H9 (cell line): Measurements from ENCODE around the gene CFAP90. TPM values are rescaled to one million over a fixed set of nuclear protein-coding genes. Genes with fewer than 3 reads are reported as not detected.

Experiments used
- DNase-seq: peaks from one replicate; pipeline ENCODE4 v3.0.0-alpha.2; 2017
- H2AFZ ChIP-seq: one replicate; pipeline ENCODE4 v1.6.1; 2013; ENCODE audit warnings: mild to moderate bottlenecking, low read length, control low read depth, moderate library complexity
- H2AK5ac ChIP-seq: 2 replicates; pipeline ENCODE4 v1.6.1; 2013; ENCODE audit warnings: low read length, control low read depth, mixed read lengths; ENCODE audit not compliant: insufficient read length
- H2BK120ac ChIP-seq: one replicate; pipeline ENCODE4 v1.6.1; 2013; ENCODE audit warnings: low read depth, mild to moderate bottlenecking, low read length, control low read depth, inconsistent platforms; ENCODE audit not compliant: poor library complexity, severe bottlenecking
- H2BK12ac ChIP-seq: 2 replicates; pipeline ENCODE4 v1.6.1; 2013; ENCODE audit warnings: low read length, control low read depth, mixed read lengths, low read depth; ENCODE audit not compliant: insufficient read length
- H2BK15ac ChIP-seq: 2 replicates; pipeline ENCODE4 v1.6.1; 2013; ENCODE audit warnings: low read depth, low read length, control low read depth
- H2BK20ac ChIP-seq: one replicate; pipeline ENCODE4 v1.6.1; 2013; ENCODE audit warnings: low read depth, mild to moderate bottlenecking, low read length, control low read depth, inconsistent platforms; ENCODE audit not compliant: poor library complexity, severe bottlenecking
- H2BK5ac ChIP-seq: 2 replicates; pipeline ENCODE4 v1.6.1; 2013; ENCODE audit warnings: low read length, control low read depth, mixed read lengths; ENCODE audit not compliant: insufficient read length
- H3K14ac ChIP-seq: 2 replicates; pipeline ENCODE4 v1.6.1; 2013; ENCODE audit warnings: low read length, control low read depth; ENCODE audit not compliant: insufficient read depth
- H3K18ac ChIP-seq: 2 replicates; pipeline ENCODE4 v1.6.1; 2013; ENCODE audit warnings: low read depth, mild to moderate bottlenecking, mixed read lengths, low read length, control low read depth; ENCODE audit not compliant: insufficient read length
- H3K23ac ChIP-seq: 2 replicates; pipeline ENCODE4 v1.6.1; 2013; ENCODE audit warnings: low read length, control low read depth, mixed read lengths, low read depth; ENCODE audit not compliant: insufficient read length
- H3K23me2 ChIP-seq: 2 replicates; pipeline ENCODE4 v1.6.1; 2013; ENCODE audit warnings: low read depth, mild to moderate bottlenecking, mixed read lengths, low read length, control low read depth; ENCODE audit not compliant: insufficient read length, poor library complexity, severe bottlenecking
- H3K27ac ChIP-seq: 2 replicates; pipeline ENCODE4 v1.5.1; 2013; ENCODE audit warnings: low read length, control low read depth, mixed read lengths, low read depth; ENCODE audit not compliant: insufficient read length
- H3K27me3 ChIP-seq: 2 replicates; pipeline ENCODE4 v1.6.1; 2013; ENCODE audit warnings: low read length, control low read depth, inconsistent platforms; ENCODE audit not compliant: insufficient read depth
- H3K4ac ChIP-seq: 2 replicates; pipeline ENCODE4 v1.6.1; 2013; ENCODE audit warnings: low read depth, mild to moderate bottlenecking, control low read depth, inconsistent platforms, low read length, moderate library complexity
- H3K4me1 ChIP-seq: 2 replicates; pipeline ENCODE4 v1.6.1; 2013; ENCODE audit warnings: low read length, control low read depth, inconsistent platforms; ENCODE audit not compliant: insufficient read depth
- H3K4me2 ChIP-seq: 2 replicates; pipeline ENCODE4 v1.6.1; 2013; ENCODE audit warnings: low read length, control low read depth, mixed read lengths; ENCODE audit not compliant: insufficient read length, insufficient read depth
- H3K56ac ChIP-seq: 2 replicates; pipeline ENCODE4 v1.6.1; 2013; ENCODE audit warnings: low read depth, mild to moderate bottlenecking, mixed read lengths, low read length, control low read depth; ENCODE audit not compliant: insufficient read length
- H3K79me1 ChIP-seq: 2 replicates; pipeline ENCODE4 v1.6.1; 2013; ENCODE audit warnings: low read depth, mild to moderate bottlenecking, moderate library complexity, low read length, control low read depth, inconsistent platforms; ENCODE audit not compliant: insufficient read depth, poor library complexity, severe bottlenecking
- H3K79me2 ChIP-seq: 2 replicates; pipeline ENCODE4 v1.6.1; 2013; ENCODE audit warnings: low read length, control low read depth, inconsistent platforms; ENCODE audit not compliant: insufficient read depth
- H3K9ac ChIP-seq: 2 replicates; pipeline ENCODE4 v1.6.1; 2013; ENCODE audit warnings: low read length, control low read depth, mixed read lengths; ENCODE audit not compliant: insufficient read length; ENCODE audit errors: extremely low read depth
- H3K9me3 ChIP-seq: one replicate; pipeline ENCODE4 v1.6.1; 2013; ENCODE audit warnings: low read depth, low read length, inconsistent platforms; ENCODE audit not compliant: control insufficient read depth
- H3T11ph ChIP-seq: one replicate; pipeline ENCODE4 v1.6.1; 2013; ENCODE audit warnings: mild to moderate bottlenecking, low read length, control low read depth, inconsistent platforms
- H4K20me1 ChIP-seq: one replicate; pipeline ENCODE4 v1.6.1; 2013; ENCODE audit not compliant: control insufficient read depth, insufficient read length, insufficient read depth
- H4K5ac ChIP-seq: 2 replicates; pipeline ENCODE4 v1.6.1; 2013; ENCODE audit warnings: low read depth, mild to moderate bottlenecking, mixed read lengths, low read length, control low read depth; ENCODE audit not compliant: insufficient read length
- H4K8ac ChIP-seq: replicated peaks from 2 replicates; pipeline ENCODE4 v1.6.1; 2013; ENCODE audit warnings: low read length, control low read depth, mixed read lengths, low read depth; ENCODE audit not compliant: insufficient read length
- H4K91ac ChIP-seq: 2 replicates; pipeline ENCODE4 v1.6.1; 2013; ENCODE audit warnings: low read depth, mild to moderate bottlenecking, moderate library complexity, mixed read lengths, low read length, control low read depth; ENCODE audit not compliant: insufficient read length
- H3K27ac Mint-ChIP-seq, 3 experiments: 2 replicates in 2 of 3; 3 replicates in 1 of 3; pipeline ENCODE4 v1.8.0; 2020 to 2021; ENCODE audit warnings: mixed read lengths in 3 of 3, mild to moderate bottlenecking in 1 of 3, moderate library complexity in 1 of 3
- H3K27me3 Mint-ChIP-seq: 2 replicates; pipeline ENCODE4 v1.8.0; 2021; ENCODE audit warnings: low read depth, mild to moderate bottlenecking, moderate library complexity, mixed read lengths
- H3K36me3 Mint-ChIP-seq, 3 experiments: 2 replicates in 2 of 3; 3 replicates in 1 of 3; pipeline ENCODE4 v1.8.0; 2020 to 2021; ENCODE audit warnings: low read depth in 3 of 3, mixed read lengths in 3 of 3; ENCODE audit not compliant: insufficient read depth in 1 of 3
- H3K4me1 Mint-ChIP-seq, 2 experiments: 2 replicates each; pipeline ENCODE4 v1.8.0; 2020; ENCODE audit warnings: mixed read lengths in 2 of 2
- H3K4me3 Mint-ChIP-seq, 2 experiments: 2 replicates in 1 of 2; 3 replicates in 1 of 2; pipeline ENCODE4 v1.8.0; 2020 to 2021; ENCODE audit warnings: mild to moderate bottlenecking in 2 of 2, mixed read lengths in 2 of 2, moderate library complexity in 1 of 2
- H3K9me3 Mint-ChIP-seq, 2 experiments: 2 replicates in 1 of 2; 3 replicates in 1 of 2; pipeline ENCODE4 v1.8.0; 2020; ENCODE audit warnings: mild to moderate bottlenecking in 2 of 2, mixed read lengths in 2 of 2, moderate library complexity in 1 of 2
- CTCF ChIP-seq: fragments of 200-600 bp; sonication (generic); conservative IDR thresholded peaks from 3 replicates; pipeline ENCODE4 v1.8.0; 2021; ENCODE audit warnings: antibody characterized with exemption, mild to moderate bottlenecking
- WGBS: extraction: QIAGEN DNeasy Blood & Tissue Kit; methylation state at CpG from one replicate; pipeline ENCODE4 v1.1.7; 2013; ENCODE audit warnings: missing lambda C conversion rate, low lambda C conversion rate, mixed read lengths; ENCODE audit not compliant: insufficient read length; ENCODE audit errors: extremely low coverage; 5-methylcytosine and 5-hydroxymethylcytosine counted together
- total RNA-seq: library from RNA; stranded (reverse); gene quantifications from 2 replicates; pipeline ENCODE4 v1.2.1, GENCODE V29; 2021

The CFAP90 gene
- total RNA-seq, 1 experiment from 2014 or later, result 0.44 TPM

- Histone ChIP-seq H2BK12ac (no peak overlapping the region), H3K14ac (no peak overlapping the region), H4K8ac (no peak overlapping the region), H3K56ac (no peak overlapping the region), H2AFZ (no peak overlapping the region), H3K79me2 (no peaks in the 10 kb centered on the region), H3K23ac (no peak overlapping the region), H4K20me1 (no peaks in the 10 kb centered on the region), H3K27ac (no peak overlapping the region), H3K27me3 (peaks cover 4% of the 10 kb centered on the region), H3K4ac (no peak overlapping the region), H2BK5ac (no peak overlapping the region), H2BK15ac (no peak overlapping the region), H3K23me2 (peaks cover 12% of the 10 kb centered on the region), H3K79me1 (no peaks in the 10 kb centered on the region), H2BK20ac (no peak overlapping the region), H3K4me2 (no peak overlapping the region), H3T11ph (no peak overlapping the region), H3K9me3 (no peaks in the 10 kb centered on the region), H4K91ac (no peak overlapping the region), H4K5ac (no peak overlapping the region), H2BK120ac (no peak overlapping the region), H3K4me1 (no peaks in the 10 kb centered on the region), H3K18ac (no peak overlapping the region), H3K9ac (no peak overlapping the region), H2AK5ac (no peak overlapping the region)
- Mint-ChIP-seq H3K9me3 (0 out of 5 replicates have a peak, but pooled peaks cover 0 to 2% of the 10 kb centered on the region in 2 experiments), H3K36me3 (peaks cover 0 to 3% (median 0%) of the 10 kb centered on the region in 3 experiments; a peak in 1 of 7 replicates), H3K4me1 (peaks cover 9 to 11% of the 10 kb centered on the region in 2 experiments), H3K27ac (no peak overlapping the region), H3K4me3 (no peak overlapping the region), H3K27me3 (peaks cover 28% of the 10 kb centered on the region)
- no CpG with 5 or more reads among the region's 5 CpGs for WGBS
- DNase-seq, result no peak
- TF ChIP-seq CTCF, result no peak
Observed at GRCh38 chr5:7846327-7846726, 4.6 kb downstream of the CFAP90 start.
